Measurements from ENCODE around the gene EDAR.

Gene EDAR

GRCh38 chr2:108926561-108927380 lies 62.2 kb downstream of the EDAR start:
- Histone ChIP-seq H3K36me3 (ENCODE audit: insufficient read depth, low read length) (no peaks in the 10 kb centered on the region), H3K4me2 (ENCODE audit: low read length) (no peak overlapping the region), H3K27me3 (ENCODE audit: control insufficient read depth, insufficient read depth, low read length) (peaks cover 79% of the 10 kb centered on the region), H3K9ac (ENCODE audit: low read depth, low read length) (no peak overlapping the region), H3K4me1 (ENCODE audit: control insufficient read depth, insufficient read depth, low read length) (no peaks in the 10 kb centered on the region), H3K9me3 (replicated peaks; ENCODE audit: low read length) (no peaks in the 10 kb centered on the region), H3K4me3 (ENCODE audit: low read length) (no peak overlapping the region)

- Histone ChIP-seq H3K27me3 (ENCODE audit: control insufficient read depth, insufficient read depth, low read length) (peaks cover 70% of the 10 kb centered on the region), H3K9me3 (replicated peaks; ENCODE audit: low read length) (no peaks in the 10 kb centered on the region), H3K9ac (ENCODE audit: low read depth, low read length) (no peak overlapping the region), H3K4me2 (ENCODE audit: low read length) (no peak overlapping the region), H3K4me1 (ENCODE audit: control insufficient read depth, insufficient read depth, low read length) (no peaks in the 10 kb centered on the region), H3K4me3 (ENCODE audit: low read length) (no peak overlapping the region), H3K36me3 (ENCODE audit: insufficient read depth, low read length) (no peaks in the 10 kb centered on the region)
These were observed 63.3 kb downstream of the EDAR start for GRCh38 chr2:108925735-108926134.

- Histone ChIP-seq H3K27me3 (ENCODE audit: control insufficient read depth, insufficient read depth, low read length) (peaks cover 65% of the 10 kb centered on the region), H3K9me3 (replicated peaks; ENCODE audit: low read length) (no peaks in the 10 kb centered on the region), H3K4me1 (ENCODE audit: control insufficient read depth, insufficient read depth, low read length) (no peaks in the 10 kb centered on the region), H3K36me3 (ENCODE audit: insufficient read depth, low read length) (no peaks in the 10 kb centered on the region), H3K4me3 (ENCODE audit: low read length) (no peak overlapping the region), H3K9ac (ENCODE audit: low read depth, low read length) (no peak overlapping the region), H3K4me2 (ENCODE audit: low read length) (no peak overlapping the region)
These were observed 63.7 kb downstream of the EDAR start for GRCh38 chr2:108925286-108925685.

- no peak overlapping the region for H3K9ac ChIP-seq (ENCODE audit: low read depth, low read length)
- H3K9me3 ChIP-seq (replicated peaks; ENCODE audit: low read length), result no peaks in the 10 kb centered on the region
- no peaks in the 10 kb centered on the region for H3K4me1 ChIP-seq (ENCODE audit: control insufficient read depth, insufficient read depth, low read length)
- H3K27me3 ChIP-seq (ENCODE audit: control insufficient read depth, insufficient read depth, low read length), result peaks cover 64% of the 10 kb centered on the region
- H3K4me2 ChIP-seq (ENCODE audit: low read length), result no peak overlapping the region
- H3K4me3 ChIP-seq (ENCODE audit: low read length), result no peak overlapping the region
- no peaks in the 10 kb centered on the region for H3K36me3 ChIP-seq (ENCODE audit: insufficient read depth, low read length)
These were observed 64.3 kb downstream of the EDAR start for GRCh38 chr2:108924580-108925251.

- Histone ChIP-seq H3K4me1 (ENCODE audit: control insufficient read depth, insufficient read depth, low read length) (no peaks in the 10 kb centered on the region), H3K4me3 (ENCODE audit: low read length) (no peak overlapping the region), H3K27me3 (ENCODE audit: control insufficient read depth, insufficient read depth, low read length) (peaks cover 61% of the 10 kb centered on the region), H3K9me3 (replicated peaks; ENCODE audit: low read length) (no peaks in the 10 kb centered on the region), H3K36me3 (ENCODE audit: insufficient read depth, low read length) (no peaks in the 10 kb centered on the region), H3K9ac (ENCODE audit: low read depth, low read length) (no peak overlapping the region), H3K4me2 (ENCODE audit: low read length) (no peak overlapping the region)
These were observed 65.1 kb downstream of the EDAR start for GRCh38 chr2:108923736-108924579.

GRCh38 chr2:108923019-108923700 lies 65.9 kb downstream of the EDAR start:
- H3K4me3 ChIP-seq (ENCODE audit: low read length), result no peak overlapping the region
- no peak overlapping the region for H3K9ac ChIP-seq (ENCODE audit: low read depth, low read length)

GRCh38 chr2:108922141-108922915 lies 66.7 kb downstream of the EDAR start:
- Histone ChIP-seq H3K36me3 (ENCODE audit: insufficient read depth, low read length) (no peaks in the 10 kb centered on the region), H3K4me3 (ENCODE audit: low read length) (no peak overlapping the region), H3K4me2 (ENCODE audit: low read length) (no peak overlapping the region), H3K9ac (ENCODE audit: low read depth, low read length) (no peak overlapping the region), H3K4me1 (ENCODE audit: control insufficient read depth, insufficient read depth, low read length) (no peaks in the 10 kb centered on the region), H3K27me3 (ENCODE audit: control insufficient read depth, insufficient read depth, low read length) (peaks cover 70% of the 10 kb centered on the region), H3K9me3 (replicated peaks; ENCODE audit: low read length) (no peaks in the 10 kb centered on the region)

More at GRCh38 chr2:108923019-108923700, 65.9 kb downstream of the EDAR start:
- Histone ChIP-seq H3K36me3 (ENCODE audit: insufficient read depth, low read length) (no peaks in the 10 kb centered on the region), H3K27me3 (ENCODE audit: control insufficient read depth, insufficient read depth, low read length) (peaks cover 68% of the 10 kb centered on the region), H3K4me2 (ENCODE audit: low read length) (no peak overlapping the region), H3K9me3 (replicated peaks; ENCODE audit: low read length) (no peaks in the 10 kb centered on the region), H3K4me1 (ENCODE audit: control insufficient read depth, insufficient read depth, low read length) (no peaks in the 10 kb centered on the region)

GRCh38 chr2:108921096-108922030 lies 67.7 kb downstream of the EDAR start:
- H3K4me2 ChIP-seq (ENCODE audit: low read length), result no peak overlapping the region
- no peaks in the 10 kb centered on the region for H3K9me3 ChIP-seq (replicated peaks; ENCODE audit: low read length)
- no peaks in the 10 kb centered on the region for H3K4me1 ChIP-seq (ENCODE audit: control insufficient read depth, insufficient read depth, low read length)
- no peak overlapping the region for H3K4me3 ChIP-seq (ENCODE audit: low read length)
- H3K9ac ChIP-seq (ENCODE audit: low read depth, low read length), result no peak overlapping the region
- no peaks in the 10 kb centered on the region for H3K36me3 ChIP-seq (ENCODE audit: insufficient read depth, low read length)
- H3K27me3 ChIP-seq (ENCODE audit: control insufficient read depth, insufficient read depth, low read length), result peaks cover 70% of the 10 kb centered on the region

GRCh38 chr2:108920686-108921085 lies 68.3 kb downstream of the EDAR start:
- no peak overlapping the region for H3K4me2 ChIP-seq (ENCODE audit: low read length)
- H3K4me3 ChIP-seq (ENCODE audit: low read length), result no peak overlapping the region
- no peaks in the 10 kb centered on the region for H3K36me3 ChIP-seq (ENCODE audit: insufficient read depth, low read length)
- H3K9ac ChIP-seq (ENCODE audit: low read depth, low read length), result no peak overlapping the region
- no peaks in the 10 kb centered on the region for H3K9me3 ChIP-seq (replicated peaks; ENCODE audit: low read length)
- no peaks in the 10 kb centered on the region for H3K4me1 ChIP-seq (ENCODE audit: control insufficient read depth, insufficient read depth, low read length)
- H3K27me3 ChIP-seq (ENCODE audit: control insufficient read depth, insufficient read depth, low read length), result peaks cover 69% of the 10 kb centered on the region
